Cardiac ventricle fibroblast (primary cell): ENCODE measurements around the gene FRAT1. TPM values are rescaled to one million over a fixed set of nuclear protein-coding genes. Genes with fewer than 3 reads are reported as not detected.

Experiments used
- total RNA-seq: library from RNA; depleted of rRNA; stranded (reverse); fragments of >200 nt; gene quantifications from 2 replicates; pipeline ENCODE4 v1.2.3, GENCODE V29; 2015

FRAT1 gene, protein sequence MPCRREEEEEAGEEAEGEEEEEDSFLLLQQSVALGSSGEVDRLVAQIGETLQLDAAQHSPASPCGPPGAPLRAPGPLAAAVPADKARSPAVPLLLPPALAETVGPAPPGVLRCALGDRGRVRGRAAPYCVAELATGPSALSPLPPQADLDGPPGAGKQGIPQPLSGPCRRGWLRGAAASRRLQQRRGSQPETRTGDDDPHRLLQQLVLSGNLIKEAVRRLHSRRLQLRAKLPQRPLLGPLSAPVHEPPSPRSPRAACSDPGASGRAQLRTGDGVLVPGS
- 1.8 and 4.5 TPM in 2 replicates for total RNA-seq

DNA sequence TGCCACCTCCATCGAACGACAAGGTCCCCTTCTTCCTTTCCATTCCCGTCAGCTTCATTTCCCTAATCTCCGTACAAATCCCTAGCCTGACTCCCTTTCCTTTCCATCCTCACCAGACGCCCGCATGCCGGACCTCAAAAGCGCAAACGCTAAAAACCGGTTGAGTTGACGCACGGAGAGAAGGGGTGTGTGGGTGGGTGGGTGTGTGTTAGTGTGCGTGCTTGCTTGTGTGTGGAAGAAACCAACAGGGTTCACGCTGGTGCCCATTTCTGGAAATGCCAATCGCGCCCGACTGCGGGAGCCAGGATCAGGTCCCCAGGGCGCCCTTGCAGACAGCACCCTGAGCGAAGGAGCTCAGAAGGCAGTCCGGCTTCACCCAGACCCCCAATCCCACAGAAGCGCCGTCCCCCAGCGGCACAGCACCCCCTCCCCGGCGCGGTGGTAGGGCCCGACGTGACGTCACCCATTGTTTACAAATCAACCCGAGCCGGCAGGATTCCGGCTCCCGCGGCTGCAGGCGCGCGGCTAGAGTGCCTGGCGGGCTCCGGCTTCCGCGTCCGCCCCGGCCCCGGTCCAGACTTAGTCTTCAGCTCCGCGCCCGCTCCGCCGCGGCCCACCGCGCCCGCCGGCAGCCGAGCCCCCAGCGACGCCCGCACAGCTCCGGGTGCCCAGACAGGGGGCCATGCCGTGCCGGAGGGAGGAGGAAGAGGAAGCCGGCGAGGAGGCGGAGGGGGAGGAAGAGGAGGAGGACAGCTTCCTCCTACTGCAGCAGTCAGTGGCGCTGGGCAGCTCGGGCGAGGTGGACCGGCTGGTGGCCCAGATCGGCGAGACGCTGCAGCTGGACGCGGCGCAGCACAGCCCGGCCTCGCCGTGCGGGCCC lies at the start of gene FRAT1:
TSS of gene FRAT1 (plus strand) at position 500 of the 880 bp plus-strand sequence. CDS start at position 683, 183 bp downstream.

DNA sequence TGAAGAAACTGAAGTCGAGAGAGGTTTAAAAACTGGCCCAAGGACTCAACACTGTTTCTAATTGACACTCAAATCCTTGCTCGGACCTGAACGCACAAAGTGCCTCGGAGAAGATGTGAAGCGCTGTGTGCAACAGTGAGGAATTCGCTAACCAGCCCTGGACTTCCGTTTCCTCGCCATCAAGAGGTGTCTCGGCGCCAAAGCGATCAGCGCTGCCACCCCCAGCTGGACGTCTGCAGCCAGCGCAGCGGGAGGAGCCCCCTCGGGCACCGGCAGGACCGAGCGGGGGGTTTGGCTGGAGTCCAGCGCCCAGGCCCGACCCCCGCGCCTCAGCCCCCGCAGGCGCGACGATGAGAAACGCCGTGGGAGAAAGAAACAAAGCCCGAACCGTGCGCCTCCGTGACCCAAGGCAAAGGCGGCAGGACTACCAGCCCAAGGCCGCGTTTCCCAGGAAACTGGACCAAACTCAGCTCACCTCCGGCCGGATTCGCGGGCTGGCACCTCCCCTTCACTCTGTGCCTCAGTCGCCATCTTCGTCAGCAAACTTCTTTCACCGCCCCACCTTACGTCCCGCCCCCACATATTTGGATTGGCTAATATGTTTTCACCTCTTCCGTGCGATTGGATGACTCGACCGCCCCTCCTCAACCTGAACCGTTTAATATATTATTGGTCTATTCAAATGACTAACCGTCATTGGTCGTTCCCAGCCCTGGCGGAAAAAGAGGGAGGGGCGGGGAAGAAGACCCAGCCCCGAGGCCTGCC lies 26.8 kb upstream of the FRAT1 start, which contains the start of gene ARHGAP19:
TSS of gene ARHGAP19 (minus strand) at position 541 of the 765 bp plus-strand sequence. CDS start at position 531, 10 bp downstream.

DNA sequence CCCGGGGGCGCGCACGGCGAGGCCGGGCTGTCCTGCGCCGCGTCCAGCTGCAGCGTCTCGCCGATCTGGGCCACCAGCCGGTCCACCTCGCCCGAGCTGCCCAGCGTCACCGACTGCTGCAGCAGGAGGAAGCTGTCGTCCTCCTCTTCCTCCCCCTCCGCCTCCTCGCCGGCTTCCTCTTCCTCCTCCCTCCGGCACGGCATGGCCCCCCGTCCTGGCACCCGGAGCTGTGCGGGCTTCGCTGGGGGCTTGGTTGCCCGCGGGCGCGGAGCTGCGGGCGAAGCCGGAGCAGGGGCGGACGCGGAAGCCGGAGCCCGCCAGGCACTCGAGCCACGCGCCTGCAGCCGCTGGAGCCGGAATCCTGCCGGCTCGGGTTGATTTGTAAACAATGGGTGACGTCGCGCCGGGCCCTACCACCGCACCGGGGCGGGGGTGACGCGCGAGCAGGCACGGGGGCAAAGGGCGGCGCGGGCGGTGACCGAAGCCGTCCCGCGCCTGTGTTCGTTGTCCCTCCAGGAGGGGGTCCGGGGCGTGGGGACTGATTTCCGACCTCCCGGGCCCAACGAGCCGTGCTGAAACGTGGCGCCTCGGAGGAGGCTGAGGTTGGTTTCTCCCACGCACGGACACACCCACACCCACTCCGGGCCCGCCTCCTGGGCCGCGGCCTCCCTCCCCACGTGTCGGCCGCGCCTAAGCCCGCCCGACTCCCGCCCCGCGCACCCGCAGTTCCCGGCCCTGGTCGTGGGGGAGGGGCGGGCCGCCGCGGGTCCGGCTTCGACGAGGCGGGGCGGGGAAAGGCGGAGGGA lies 15.5 kb downstream of the FRAT1 start, which contains the start of gene FRAT2:
TSS of gene FRAT2 (minus strand) at position 360 of the 806 bp plus-strand sequence. CDS start at position 203, 157 bp downstream.

Other genes starting within 250 kb of the FRAT1 start
- not detected in 2 replicates for gene SLIT1, start 133.3 kb upstream of the FRAT1 start, total RNA-seq
- gene ARHGAP19, start 26.6 kb upstream of the FRAT1 start, total RNA-seq = 6.4 and 6.6 TPM in 2 replicates
- 2.9 and 5.9 TPM in 2 replicates for gene FRAT2, start 15.5 kb downstream of the FRAT1 start, total RNA-seq
- gene RRP12, start 82.1 kb downstream of the FRAT1 start, total RNA-seq = 13.1 and 23.2 TPM in 2 replicates
- 296 and 398 TPM in 2 replicates for gene PGAM1, start 106.9 kb downstream of the FRAT1 start, total RNA-seq
- gene EXOSC1, start 126.7 kb downstream of the FRAT1 start, total RNA-seq = 21.7 and 22.3 TPM in 2 replicates
- gene ZDHHC16, start 126.9 kb downstream of the FRAT1 start, total RNA-seq = 20.1 and 24.5 TPM in 2 replicates
- gene MMS19, start 179.2 kb downstream of the FRAT1 start, total RNA-seq = 96.3 and 108 TPM in 2 replicates
- 48.3 and 48.9 TPM in 2 replicates for gene UBTD1, start 179.7 kb downstream of the FRAT1 start, total RNA-seq